ENCODE results near the gene ATXN2.
"Not testable (repeated sequence)": the region's sequence is repeated elsewhere in the genome, so short reads cannot be mapped to it uniquely, and the experiment has no call there.

ATXN2 gene

GRCh38 chr12:111573476-111573875 is 25.6 kb downstream of the ATXN2 start:
- no peak for DNase-seq

GRCh38 chr12:111570084-111570961 is 28.8 kb downstream of the ATXN2 start:
- DNase-seq, result no peak

GRCh38 chr12:111569363-111570083 is 29.6 kb downstream of the ATXN2 start:
- DNase-seq, result no peak

GRCh38 chr12:111560844-111561243 is 38.3 kb downstream of the ATXN2 start:
- DNase-seq, result not testable (repeated sequence)

- no peak for DNase-seq
These were observed 41.1 kb downstream of the ATXN2 start for GRCh38 chr12:111558107-111558376.

- no peak for DNase-seq
These were observed 41.6 kb downstream of the ATXN2 start for GRCh38 chr12:111557271-111558106.

- DNase-seq, result no peak
These were observed 42.4 kb downstream of the ATXN2 start for GRCh38 chr12:111556676-111557075.

GRCh38 chr12:111555313-111555712 is 43.8 kb downstream of the ATXN2 start:
- not testable (repeated sequence) for DNase-seq

- DNase-seq, result no peak
These were observed 52.2 kb downstream of the ATXN2 start for GRCh38 chr12:111546758-111547383.

GRCh38 chr12:111546171-111546570 is 52.9 kb downstream of the ATXN2 start:
- no peak for DNase-seq

- no peak for DNase-seq
These were observed 55.1 kb downstream of the ATXN2 start for GRCh38 chr12:111544032-111544431.

- no peak for DNase-seq
These were observed 66.4 kb downstream of the ATXN2 start for GRCh38 chr12:111532751-111533150.

GRCh38 chr12:111529424-111530368 is 69.4 kb downstream of the ATXN2 start:
- DNase-seq, result no peak

GRCh38 chr12:111523587-111524167 is 75.4 kb downstream of the ATXN2 start:
- DNase-seq, result no peak

- DNase-seq, result no peak
These were observed 77.3 kb downstream of the ATXN2 start for GRCh38 chr12:111521801-111522200.

GRCh38 chr12:111519937-111520336 is 79.2 kb downstream of the ATXN2 start:
- no peak for DNase-seq

GRCh38 chr12:111519083-111519482 is 80.0 kb downstream of the ATXN2 start:
- DNase-seq, result no peak

- not testable (repeated sequence) for DNase-seq
These were observed 91.4 kb downstream of the ATXN2 start for GRCh38 chr12:111507719-111508118.

GRCh38 chr12:111507258-111507657 is 91.9 kb downstream of the ATXN2 start:
- not testable (repeated sequence) for DNase-seq

GRCh38 chr12:111506260-111506659 is 92.9 kb downstream of the ATXN2 start:
- no peak for DNase-seq

- DNase-seq, result no peak
These were observed 93.5 kb downstream of the ATXN2 start for GRCh38 chr12:111505601-111506036.
